Left lung (tissue), 10 donors: ENCODE data around the gene FARP2. TPM values are rescaled to one million over a fixed set of nuclear protein-coding genes. Genes with fewer than 3 reads are reported as not detected.
"Not testable (repeated sequence)": the region's sequence is repeated elsewhere in the genome, so short reads cannot be mapped to it uniquely, and the experiment has no call there.

Experiments used
- ATAC-seq: fragments of 200-7000 bp; cut with Tn5 transposase; one replicate; pipeline ENCODE4 v1.9.1; 2020; ENCODE audit warnings: moderate library complexity
- DNase-seq, 4 donors: peaks; one replicate each; pipeline ENCODE4 v3.0.0-alpha.2; 2013 to 2020
- H3K27ac ChIP-seq, 2 donors: fragments of 200-600 bp; sonication (generic) in 1 of 2; one replicate each; pipeline versions ENCODE4 v1.5.0 to v1.8.0; 2020 to 2021
- H3K27me3 ChIP-seq, 2 donors: fragments of 200-600 bp; sonication (generic) in 1 of 2; one replicate each; pipeline versions ENCODE4 v1.5.0 to v1.8.0; 2020 to 2021
- H3K36me3 ChIP-seq, 2 donors: fragments of 200-600 bp; sonication (generic) in 1 of 2; one replicate each; pipeline versions ENCODE4 v1.5.0 to v1.8.0; 2020 to 2021
- H3K4me1 ChIP-seq, 2 donors: fragments of 200-600 bp; one replicate each; pipeline ENCODE4 v1.8.0; 2021
- H3K4me3 ChIP-seq, 2 donors: fragments of 200-600 bp; sonication (generic) in 1 of 2; one replicate each; pipeline versions ENCODE4 v1.5.0 to v1.8.0; 2020 to 2021; ENCODE audit warnings: mild to moderate bottlenecking in 1 of 2
- H3K9me3 ChIP-seq, 2 donors: fragments of 200-600 bp; sonication (generic) in 1 of 2; one replicate each; pipeline versions ENCODE4 v1.5.0 to v1.8.0; 2020 to 2021
- CTCF ChIP-seq, 2 donors: fragments of 200-600 bp; sonication (generic) in 1 of 2; IDR thresholded peaks; one replicate each; pipeline versions ENCODE4 v1.5.0 to v1.8.0; 2021; ENCODE audit warnings: antibody characterized with exemption in 2 of 2
- intact Hi-C, 2 donors: fragments of 100-400 bp; cut with DNase I; formaldehyde crosslinking; loops; one replicate each; pipeline versions ENCODE4 v1.11.2 to v1.14.2; 2022
- polyA plus RNA-seq, 6 donors: library from polyadenylated mRNA; unstranded; fragments of 120-200 nt; gene quantifications; one replicate each; pipeline ENCODE4 v1.2.1, GENCODE V29; 2013; ENCODE audit not compliant: insufficient read length in 6 of 6
- total RNA-seq, 2 donors: library from RNA; stranded (reverse); fragmentation: NEBNext Ultra II Directional; extraction: Animal tissue kit (Norgen Biotek cat#: 25700); gene quantifications; one replicate each; pipeline ENCODE4 v1.2.1, GENCODE V29; 2021
- donor health status: DM: no; HTN: yes; CAD: no.
- donor health status: DM: no; HTN: no; CAD: no.

Gene FARP2
- total and polyA plus RNA-seq, 8 donors, result 32.2 to 54.8 (median 49.9) TPM

- Histone ChIP-seq H3K4me1 (no peaks in the 10 kb centered on the region), H3K9me3 (no peaks in the 10 kb centered on the region), H3K27ac (no peak overlapping the region), H3K27me3 (peaks cover 0 to 10% of the 10 kb centered on the region in 2 donors), H3K4me3 (no peak overlapping the region), H3K36me3 (no peaks in the 10 kb centered on the region)
- DNase-seq, result no peak
- intact Hi-C loops, result no loop called here
- no peak for ATAC-seq
- TF ChIP-seq CTCF (IDR thresholded peaks at IDR 0.05), result no peak
Observed at GRCh38 chr2:241517297-241517696, 161.2 kb downstream of the FARP2 start.

DNA sequence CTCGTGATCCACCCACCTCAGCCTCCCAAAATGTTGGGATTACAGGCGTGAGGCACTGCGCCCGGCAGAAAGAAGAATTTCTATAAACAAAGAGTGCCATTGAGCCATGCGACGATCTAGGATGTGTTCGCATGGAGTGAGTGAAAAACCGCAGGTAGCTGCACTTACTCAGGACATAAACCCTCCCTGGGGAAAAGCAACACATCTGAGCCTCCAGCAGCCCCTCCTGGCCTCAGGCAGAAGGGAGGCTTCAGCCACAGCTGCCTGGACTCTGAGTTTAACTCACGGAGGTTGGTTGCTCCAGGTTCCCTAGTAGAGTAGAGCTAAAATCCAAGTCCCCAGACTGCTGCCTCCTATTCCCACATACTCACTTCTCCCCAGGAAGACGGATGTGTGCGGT lies 163.6 kb downstream of the FARP2 start:
- TF ChIP-seq CTCF (IDR thresholded peaks at IDR 0.05), result no peak
- no peak overlapping the region for H3K4me3 ChIP-seq
- intact Hi-C loops, result no loop called here
- no peak for DNase-seq
- H3K36me3 ChIP-seq, result no peaks in the 10 kb centered on the region
- no peaks in the 10 kb centered on the region for H3K9me3 ChIP-seq
- peaks cover 0 to 10% of the 10 kb centered on the region in 2 donors for H3K27me3 ChIP-seq
- H3K4me1 ChIP-seq, result no peaks in the 10 kb centered on the region
- no peak for ATAC-seq
- H3K27ac ChIP-seq, result no peak overlapping the region

DNA sequence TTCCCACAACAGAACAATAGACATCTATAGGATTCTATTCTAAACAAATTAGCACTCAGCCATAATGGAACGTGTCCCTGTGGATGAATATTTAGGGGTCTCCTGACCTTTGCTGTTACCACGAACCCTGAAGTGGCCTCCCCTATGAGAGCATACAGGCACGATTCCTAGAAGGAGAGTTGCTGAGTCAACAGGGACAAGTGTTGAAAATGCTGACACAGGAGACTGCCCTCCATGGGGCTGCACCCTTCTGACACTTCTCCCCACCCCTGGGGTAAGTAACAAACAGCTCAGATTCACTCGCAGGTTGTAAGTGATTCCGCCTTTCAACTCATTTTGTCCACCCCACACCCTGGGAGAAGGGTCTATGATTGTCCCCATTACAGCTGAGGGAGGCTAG lies 166.4 kb downstream of the FARP2 start:
- Histone ChIP-seq H3K4me1 (no peaks in the 10 kb centered on the region), H3K36me3 (no peaks in the 10 kb centered on the region), H3K27me3 (peaks cover 0 to 10% of the 10 kb centered on the region in 2 donors), H3K9me3 (peaks cover 0 to 12% of the 10 kb centered on the region in 2 donors), H3K4me3 (no peak overlapping the region), H3K27ac (no peak overlapping the region)
- DNase-seq (no peak), ATAC-seq (no peak)
- intact Hi-C loops, result no loop called here
- no peak for TF ChIP-seq CTCF (IDR thresholded peaks at IDR 0.05)

GRCh38 chr2:241525818-241526780 lies 170.0 kb downstream of the FARP2 start:
- H3K4me3 ChIP-seq, H3K4me1 ChIP-seq, H3K27me3 ChIP-seq, H3K36me3 ChIP-seq, DNase-seq, intact Hi-C loops, ATAC-seq, H3K27ac ChIP-seq: not testable (repeated sequence)
- peaks cover 0 to 12% of the 10 kb centered on the region in 2 donors for H3K9me3 ChIP-seq

DNA sequence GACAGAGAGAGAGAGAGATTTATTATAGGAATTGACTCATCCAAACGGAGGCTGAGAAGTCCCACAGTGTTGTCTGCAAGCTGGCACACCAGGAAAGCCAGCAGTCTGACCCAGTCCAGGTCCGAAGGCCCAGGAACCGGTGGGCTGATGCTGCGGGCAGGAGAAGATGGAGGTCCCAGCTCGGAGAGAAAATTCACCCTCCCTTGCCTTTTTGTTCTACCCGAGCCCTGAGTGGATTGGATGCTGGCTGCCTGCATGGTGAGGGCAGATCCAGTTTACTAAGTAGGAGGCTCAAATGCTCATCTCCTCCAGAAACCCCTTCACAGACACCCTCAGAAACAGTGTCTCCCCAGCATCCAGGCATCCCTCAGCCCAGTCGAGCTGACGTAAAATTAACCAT lies 174.5 kb downstream of the FARP2 start:
- ATAC-seq (no peak), DNase-seq (no peak)
- no peaks in the 10 kb centered on the region for H3K4me1 ChIP-seq
- no peak for TF ChIP-seq CTCF (IDR thresholded peaks at IDR 0.05)
- intact Hi-C loops, result no loop called here
- H3K27ac ChIP-seq, result no peak overlapping the region
- peaks cover 0 to 7% of the 10 kb centered on the region in 2 donors for H3K9me3 ChIP-seq
- no peak overlapping the region for H3K4me3 ChIP-seq
- no peaks in the 10 kb centered on the region for H3K27me3 ChIP-seq
- H3K36me3 ChIP-seq, result no peaks in the 10 kb centered on the region
